ENCODE data around the gene SCARB2.

DNA sequence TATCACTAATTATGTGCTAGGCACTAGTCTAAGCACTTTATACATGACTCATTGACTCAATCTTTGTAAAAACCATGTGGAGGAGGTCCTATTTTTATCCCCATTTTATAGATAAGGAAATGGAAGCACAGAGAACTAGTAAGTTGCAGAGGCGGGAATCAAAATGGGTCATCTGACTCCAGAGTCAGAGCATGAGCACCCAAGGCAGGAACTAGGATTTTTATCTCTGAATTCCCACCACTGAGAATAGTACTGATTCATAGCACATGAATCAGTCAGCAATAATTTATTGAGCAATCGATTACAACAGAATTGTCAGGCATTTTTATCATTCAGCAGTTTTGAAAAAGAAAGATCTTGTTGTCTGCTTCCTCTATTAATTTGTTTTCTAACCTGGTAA, 19.3 kb downstream of the SCARB2 start:
- TF ChIP-seq EZH2 (IDR thresholded peaks at IDR 0.05; ENCODE audit: insufficient read depth, poor library complexity, severe bottlenecking) = no peak
- TF ChIP-seq EZH2phosphoT487 (IDR thresholded peaks at IDR 0.05; ENCODE audit: insufficient read depth, low read depth) = no peak

Data from GM23248 (cell line).